Measurements from ENCODE around the gene LOX.

GRCh38 chr5:122121479-122122465, 43.7 kb upstream of the LOX start:
- TF ChIP-seq CTCF (IDR thresholded peaks at IDR 0.05) (no peak), POLR2AphosphoS5 (IDR thresholded peaks at IDR 0.05) (no peak), POLR2A (IDR thresholded peaks at IDR 0.05) (no peak), EP300 (IDR thresholded peaks at IDR 0.05) (no peak)

Data from gastroesophageal sphincter (tissue), 3 donors.